Measurements from ENCODE around the gene SYNPO2. TPM values are rescaled to one million over a fixed set of nuclear protein-coding genes. Genes with fewer than 3 reads are reported as not detected.

The SYNPO2 gene
- total and polyA plus RNA-seq, 10 of the 15 experiments (the other 5 are each of a cell fraction or from before 2014, with no cell fraction given): 0.04 to 0.34 (median 0.28) TPM

- no peak overlapping the region for H2AFZ ChIP-seq (ENCODE audit: control insufficient read depth, low read depth, low read length)
- no peak overlapping the region for H3K4me2 ChIP-seq (ENCODE audit: control insufficient read depth, insufficient read depth)
- H3K27me3 ChIP-seq (replicated peaks in 1 of 2; ENCODE audit: control insufficient read depth in 2 of 2, insufficient read depth in 2 of 2, low read length in 1 of 2): no peaks in the 10 kb centered on the region
- in situ Hi-C loops (cut with MboI) (no loop called here), intact Hi-C loops (cut with micrococcal nuclease; ENCODE audit: unreplicated experiment) (no loop called here)
- FAIRE-seq (no peak), DNase-seq (ENCODE audit: low read depth, low spot score) (no peak), ATAC-seq (no peak)
- 84% methylated on average over 2 of the region's 2 CpGs for WGBS (ENCODE audit: insufficient coverage, insufficient replicate concordance, low lambda C conversion rate, missing lambda C conversion rate)
- H3K9me3 ChIP-seq (replicated peaks; ENCODE audit: control insufficient read depth, insufficient read depth, low read length): no peaks in the 10 kb centered on the region
- H3K9ac ChIP-seq (ENCODE audit: control insufficient read depth, insufficient read depth, low read length): no peak overlapping the region
- H3K79me2 ChIP-seq (ENCODE audit: control insufficient read depth, insufficient read depth, low read length): no peaks in the 10 kb centered on the region
- BruUV-seq (replicated peaks): no TSS peak
- CTCF ChIA-PET: no interaction called here
- SMC1A ChIA-PET (ENCODE audit: uncharacterized antibody, unreplicated experiment): no interaction called here
- no peaks in the 10 kb centered on the region for H4K20me1 ChIP-seq (ENCODE audit: control insufficient read depth, insufficient read depth)
- no peaks in the 10 kb centered on the region for H3K36me3 ChIP-seq (ENCODE audit: control insufficient read depth in 2 of 2, insufficient read depth in 2 of 2, low read length in 1 of 2)
- RAD21 ChIA-PET (ENCODE audit: unreplicated experiment): no interaction called here
- POLR2A ChIA-PET: no interaction called here
- no peaks in the 10 kb centered on the region for H3K4me1 ChIP-seq (ENCODE audit: control insufficient read depth, insufficient read depth, low read length)
- H3K27ac ChIP-seq (ENCODE audit: control insufficient read depth, insufficient read depth): no peak overlapping the region
- no peak overlapping the region for H3K4me3 ChIP-seq
- TF ChIP-seq RCOR1 (conservative IDR thresholded peaks at IDR 0.05; ENCODE audit: low read depth, low read length) (no peak), ZNF384 (IDR thresholded peaks at IDR 0.05; ENCODE audit: borderline replicate concordance, low read depth, low read length) (no peak), ZBTB33 (IDR thresholded peaks at IDR 0.05) (no peak), EZH2 (IDR thresholded peaks at IDR 0.05; ENCODE audit: borderline replicate concordance, control insufficient read depth, low read depth, low read length) (no peak), NR2C1 (IDR thresholded peaks at IDR 0.05) (no peak), CEBPB (IDR thresholded peaks at IDR 0.05; ENCODE audit: borderline replicate concordance in 1 of 2, low read depth in 2 of 2, low read length in 2 of 2) (no peak), ZBTB40 (IDR thresholded peaks at IDR 0.05; ENCODE audit: borderline replicate concordance) (no peak), RELA (IDR thresholded peaks at IDR 0.05; ENCODE audit: borderline replicate concordance, partially characterized antibody) (no peak), ATF2 (IDR thresholded peaks at IDR 0.05; ENCODE audit: low read length) (no peak), MYB (IDR thresholded peaks at IDR 0.05; ENCODE audit: borderline replicate concordance, low read depth, low read length) (no peak), JUNB (IDR thresholded peaks at IDR 0.05) (no peak), RUNX3 (IDR thresholded peaks at IDR 0.05; ENCODE audit: low read length) (no peak), POLR2A (IDR thresholded peaks at IDR 0.05; ENCODE audit: low read depth, low read length) (no peak), ZNF217 (IDR thresholded peaks at IDR 0.05) (no peak)
Observed at GRCh38 chr4:119097282-119097900, 208.7 kb downstream of the SYNPO2 start.

All from GM12878 (cell line).